ENCODE measurements around the gene SDHAF2.
"Not testable (repeated sequence)": the region's sequence is repeated elsewhere in the genome, so short reads cannot be mapped to it uniquely, and the experiment has no call there.

The SDHAF2 gene

GRCh38 chr11:61425367-61426131 lies 4.4 kb upstream of the SDHAF2 start:
- no peak for DNase-seq (ENCODE audit: low spot score)

GRCh38 chr11:61429346-61429690 lies 606 bp upstream of the SDHAF2 start:
- DNase-seq (ENCODE audit: low spot score): peak; percentile 89

- not testable (repeated sequence) for DNase-seq (ENCODE audit: low spot score)
Measured at GRCh38 chr11:61430839-61431238, 915 bp downstream of the SDHAF2 start.

- DNase-seq (ENCODE audit: low spot score): no peak
Measured at GRCh38 chr11:61437496-61437895, 7.6 kb downstream of the SDHAF2 start.

GRCh38 chr11:61439615-61440014 lies 9.7 kb downstream of the SDHAF2 start:
- no peak for DNase-seq (ENCODE audit: low spot score)

- no peak for DNase-seq (ENCODE audit: low spot score)
Measured at GRCh38 chr11:61442616-61443015, 12.7 kb downstream of the SDHAF2 start.

- DNase-seq (ENCODE audit: low spot score): no peak
Measured at GRCh38 chr11:61445516-61445915, 15.6 kb downstream of the SDHAF2 start.

GRCh38 chr11:61446211-61446651 lies 16.3 kb downstream of the SDHAF2 start:
- DNase-seq (ENCODE audit: low spot score): peak; percentile 88

- no peak for DNase-seq (ENCODE audit: low spot score)
Measured at GRCh38 chr11:61447601-61448551, 18.0 kb downstream of the SDHAF2 start.

GRCh38 chr11:61448552-61448927 lies 18.6 kb downstream of the SDHAF2 start:
- DNase-seq (ENCODE audit: low spot score): no peak

- DNase-seq (ENCODE audit: low spot score): no peak
Measured at GRCh38 chr11:61452825-61453224, 22.9 kb downstream of the SDHAF2 start.

GRCh38 chr11:61453695-61454094 lies 23.8 kb downstream of the SDHAF2 start:
- no peak for DNase-seq (ENCODE audit: low spot score)

- peak; percentile 64 for DNase-seq (ENCODE audit: low spot score)
Measured at GRCh38 chr11:61454520-61454919, 24.6 kb downstream of the SDHAF2 start.

GRCh38 chr11:61460474-61460881 lies 30.6 kb downstream of the SDHAF2 start:
- peak; percentile 68 for DNase-seq (ENCODE audit: low spot score)

- no peak for DNase-seq (ENCODE audit: low spot score)
Measured at GRCh38 chr11:61460986-61461385, 31.1 kb downstream of the SDHAF2 start.

- not testable (repeated sequence) for DNase-seq (ENCODE audit: low spot score)
Measured at GRCh38 chr11:61467602-61468001, 37.7 kb downstream of the SDHAF2 start.

GRCh38 chr11:61468002-61468401 lies 38.1 kb downstream of the SDHAF2 start:
- DNase-seq (ENCODE audit: low spot score): no peak

GRCh38 chr11:61472282-61472681 lies 42.4 kb downstream of the SDHAF2 start:
- no peak for DNase-seq (ENCODE audit: low spot score)

- no peak for DNase-seq (ENCODE audit: low spot score)
Measured at GRCh38 chr11:61472868-61473267, 42.9 kb downstream of the SDHAF2 start.

- DNase-seq (ENCODE audit: low spot score): no peak
Measured at GRCh38 chr11:61473370-61474012, 43.6 kb downstream of the SDHAF2 start.

GRCh38 chr11:61474013-61474643 lies 44.2 kb downstream of the SDHAF2 start:
- no peak for DNase-seq (ENCODE audit: low spot score)

GRCh38 chr11:61475433-61475832 lies 45.5 kb downstream of the SDHAF2 start:
- DNase-seq (ENCODE audit: low spot score): no peak
